GM23338 (cell line): ENCODE results near the gene FXYD2. TPM values are rescaled to one million over a fixed set of nuclear protein-coding genes. Genes with fewer than 3 reads are reported as not detected.

ENCODE experiments used
- ATAC-seq: fragments of 200-7000 bp; cut with Tn5 transposase; 3 replicates; pipeline ENCODE4 v1.9.1; 2020
- DNase-seq: peaks from one replicate; pipeline ENCODE4 v3.0.0-alpha.2; 2015; ENCODE audit warnings: low spot score
- H2AFZ ChIP-seq: fragments of 200-600 bp; sonication (generic); 2 replicates; pipeline ENCODE4 v1.8.0; 2016; ENCODE audit warnings: antibody characterized with exemption, mild to moderate bottlenecking, moderate library complexity
- H3F3A ChIP-seq: fragments of 200-600 bp; sonication (generic); replicated peaks from 2 replicates; pipeline ENCODE4 v1.8.0; 2017; ENCODE audit warnings: antibody characterized with exemption, mixed run types, low read depth
- H3K27ac ChIP-seq: fragments of 200-600 bp; sonication (generic); 2 replicates; pipeline ENCODE4 v1.6.1; 2016; ENCODE audit warnings: low read depth
- H3K27me3 ChIP-seq: fragments of 200-600 bp; sonication (generic); 2 replicates; pipeline ENCODE4 v1.8.0; 2016; ENCODE audit warnings: mild to moderate bottlenecking, mixed run types, moderate library complexity; ENCODE audit not compliant: insufficient read depth
- H3K36me3 ChIP-seq: fragments of 200-600 bp; sonication (generic); 2 replicates; pipeline ENCODE4 v1.8.0; 2016; ENCODE audit warnings: mild to moderate bottlenecking; ENCODE audit not compliant: insufficient read depth
- H3K4me1 ChIP-seq: fragments of 200-600 bp; sonication (generic); 2 replicates; pipeline ENCODE4 v1.8.0; 2016; ENCODE audit warnings: mild to moderate bottlenecking, moderate library complexity; ENCODE audit not compliant: insufficient read depth
- H3K4me2 ChIP-seq: fragments of 200-600 bp; sonication (generic); 2 replicates; pipeline ENCODE4 v1.7.1; 2017; ENCODE audit warnings: mixed run types
- H3K4me3 ChIP-seq: fragments of 200-600 bp; sonication (generic); 2 replicates; pipeline ENCODE4 v1.6.1; 2016; ENCODE audit warnings: mixed run types
- H3K79me2 ChIP-seq: fragments of 200-600 bp; sonication (generic); replicated peaks from 2 replicates; pipeline ENCODE4 v1.8.0; 2017; ENCODE audit warnings: mild to moderate bottlenecking; ENCODE audit not compliant: insufficient read depth
- H3K9me2 ChIP-seq: fragments of 200-600 bp; sonication (generic); 2 replicates; pipeline ENCODE4 v1.8.0; 2017; ENCODE audit not compliant: insufficient read depth
- H4K20me1 ChIP-seq: fragments of 200-600 bp; sonication (generic); replicated peaks from 2 replicates; pipeline ENCODE4 v1.8.0; 2017; ENCODE audit warnings: mild to moderate bottlenecking; ENCODE audit not compliant: insufficient read depth
- H3K27ac Mint-ChIP-seq: 2 replicates; pipeline ENCODE4 v1.8.0; 2020; ENCODE audit warnings: inconsistent platforms, mild to moderate bottlenecking, moderate library complexity, mixed read lengths
- H3K27me3 Mint-ChIP-seq: 3 replicates; pipeline ENCODE4 v1.8.0; 2022; ENCODE audit warnings: low read depth, mild to moderate bottlenecking, moderate library complexity, mixed read lengths, inconsistent platforms; ENCODE audit not compliant: insufficient read depth, poor library complexity
- H3K36me3 Mint-ChIP-seq: 3 replicates; pipeline ENCODE4 v1.8.0; 2021; ENCODE audit warnings: low read depth, mild to moderate bottlenecking, inconsistent platforms, moderate library complexity, mixed read lengths
- H3K4me1 Mint-ChIP-seq: 3 replicates; pipeline ENCODE4 v1.8.0; 2020; ENCODE audit warnings: mild to moderate bottlenecking, inconsistent platforms, mixed read lengths
- H3K4me3 Mint-ChIP-seq: 3 replicates; pipeline ENCODE4 v1.8.0; 2021; ENCODE audit warnings: moderate library complexity, mild to moderate bottlenecking, inconsistent platforms, mixed read lengths
- H3K9me3 Mint-ChIP-seq: 3 replicates; pipeline ENCODE4 v1.8.0; 2020; ENCODE audit warnings: moderate library complexity, mild to moderate bottlenecking, inconsistent platforms, mixed read lengths
- JUNB ChIP-seq: IDR thresholded peaks from one replicate; pipeline ENCODE4 v1.6.1; 2016; ENCODE audit warnings: antibody characterized with exemption; ENCODE audit not compliant: unreplicated experiment
- POLR2AphosphoS5 ChIP-seq: IDR thresholded peaks from 2 replicates; pipeline ENCODE4 v1.6.1; 2016; ENCODE audit warnings: antibody characterized with exemption, low read depth
- STAT1 ChIP-seq: IDR thresholded peaks from one replicate; pipeline ENCODE4 v1.6.1; 2016; ENCODE audit warnings: antibody characterized with exemption; ENCODE audit not compliant: unreplicated experiment
- ZNF114 ChIP-seq: fragments of 250-450 bp; sonication (Bioruptor Pico); IDR thresholded peaks from 2 replicates; pipeline ENCODE4 v1.5.0; 2020; ENCODE audit warnings: mild to moderate bottlenecking, moderate library complexity
- polyA plus RNA-seq: library from polyadenylated mRNA; unstranded; fragments of >200 nt; fragmentation: Nextera tagmentation; extraction: Ambion mirVana; gene quantifications from 2 replicates; pipeline ENCODE4 v1.2.1, GENCODE V29; 2016
- total RNA-seq: library from RNA; depleted of rRNA; stranded (reverse); fragments of >200 nt; shearing (Covaris generic); gene quantifications from 2 replicates; pipeline ENCODE4 v1.2.3, GENCODE V29; 2014
- TF ChIP-seq, protein P1 (sequence below), 2 experiments: fragments of 200-600 bp in 1 of 2; sonication (generic) in 1 of 2; conservative IDR thresholded peaks; 2 replicates each; pipeline versions ENCODE4 v1.5.1 to v1.6.1; 2016 to 2017; ENCODE audit warnings: antibody characterized with exemption in 2 of 2, low read depth in 2 of 2, mild to moderate bottlenecking in 2 of 2, moderate library complexity in 1 of 2

FXYD2 gene
- total and polyA plus RNA-seq, 2 experiments from 2014 or later: 0.59 to 1.4 TPM

DNA sequence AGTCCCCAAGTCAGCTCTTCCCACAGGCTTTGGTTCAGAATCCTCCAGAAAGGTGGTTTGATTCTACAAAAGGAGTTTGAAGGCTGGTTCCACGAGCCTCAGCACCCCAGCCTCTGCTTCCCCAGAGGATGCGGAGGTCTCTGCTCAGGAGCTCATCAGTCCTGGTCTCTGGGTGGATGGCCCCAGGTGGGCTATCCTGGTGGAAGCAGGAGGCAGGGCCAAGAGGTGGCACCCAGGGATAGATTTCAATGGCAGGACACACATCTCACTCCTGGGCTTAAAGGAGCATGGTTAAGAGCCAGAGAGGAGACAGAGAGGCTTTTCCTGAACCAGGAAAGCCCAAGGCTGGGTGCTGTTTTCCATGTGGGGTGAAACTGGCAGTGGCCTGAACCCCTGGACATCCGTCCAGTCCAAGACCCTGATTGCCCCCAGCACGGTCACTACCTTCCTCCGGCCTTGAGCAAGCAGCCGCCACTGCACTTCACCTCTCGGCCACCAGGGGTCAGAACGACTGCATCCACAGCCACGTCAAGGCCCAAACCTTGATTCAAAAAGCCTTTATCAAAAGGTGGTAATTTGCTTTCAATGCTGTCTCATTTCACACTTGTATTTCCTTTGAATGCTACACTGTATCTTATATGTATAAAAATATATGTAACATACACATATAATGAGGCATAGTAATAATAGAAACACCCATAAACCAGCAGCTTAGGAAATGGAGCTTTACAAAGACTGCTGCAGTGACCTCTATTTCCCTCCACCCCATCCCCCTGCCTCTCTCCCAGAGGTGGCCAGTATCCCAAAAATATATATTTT is 19.3 kb upstream of the FXYD2 start:
- no peaks in the 10 kb centered on the region for H3K27me3 ChIP-seq
- H3K9me3 Mint-ChIP-seq: no peaks in the 10 kb centered on the region
- H3K36me3 Mint-ChIP-seq: no peaks in the 10 kb centered on the region; the same call in 2 of the 3 replicates
- ATAC-seq (peak; percentile 87), DNase-seq (peak; percentile 83)
- H4K20me1 ChIP-seq: no peaks in the 10 kb centered on the region
- no peaks in the 10 kb centered on the region for H3K36me3 ChIP-seq
- H3F3A ChIP-seq: no peaks in the 10 kb centered on the region
- no peak overlapping the region for H3K4me3 Mint-ChIP-seq
- no peaks in the 10 kb centered on the region; the same call in 2 of the 3 replicates for H3K4me1 Mint-ChIP-seq
- no peaks in the 10 kb centered on the region for H3K4me1 ChIP-seq
- no peaks in the 10 kb centered on the region for H3K79me2 ChIP-seq
- no peak overlapping the region for H2AFZ ChIP-seq
- H3K4me3 ChIP-seq: no peak overlapping the region
- no peak overlapping the region for H3K27ac ChIP-seq
- no peaks in the 10 kb centered on the region for H3K9me2 ChIP-seq
- no peak for TF ChIP-seq ZNF114 (CRISPR knock-in tag)
- TF ChIP-seq, protein P1, sequence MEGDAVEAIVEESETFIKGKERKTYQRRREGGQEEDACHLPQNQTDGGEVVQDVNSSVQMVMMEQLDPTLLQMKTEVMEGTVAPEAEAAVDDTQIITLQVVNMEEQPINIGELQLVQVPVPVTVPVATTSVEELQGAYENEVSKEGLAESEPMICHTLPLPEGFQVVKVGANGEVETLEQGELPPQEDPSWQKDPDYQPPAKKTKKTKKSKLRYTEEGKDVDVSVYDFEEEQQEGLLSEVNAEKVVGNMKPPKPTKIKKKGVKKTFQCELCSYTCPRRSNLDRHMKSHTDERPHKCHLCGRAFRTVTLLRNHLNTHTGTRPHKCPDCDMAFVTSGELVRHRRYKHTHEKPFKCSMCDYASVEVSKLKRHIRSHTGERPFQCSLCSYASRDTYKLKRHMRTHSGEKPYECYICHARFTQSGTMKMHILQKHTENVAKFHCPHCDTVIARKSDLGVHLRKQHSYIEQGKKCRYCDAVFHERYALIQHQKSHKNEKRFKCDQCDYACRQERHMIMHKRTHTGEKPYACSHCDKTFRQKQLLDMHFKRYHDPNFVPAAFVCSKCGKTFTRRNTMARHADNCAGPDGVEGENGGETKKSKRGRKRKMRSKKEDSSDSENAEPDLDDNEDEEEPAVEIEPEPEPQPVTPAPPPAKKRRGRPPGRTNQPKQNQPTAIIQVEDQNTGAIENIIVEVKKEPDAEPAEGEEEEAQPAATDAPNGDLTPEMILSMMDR (conservative IDR thresholded peaks at IDR 0.05; ENCODE audit: low read depth in 2 of 2): peak; percentile 94 to 99
- no peak overlapping the region for H3K27ac Mint-ChIP-seq
- H3K4me2 ChIP-seq: no peak overlapping the region
- H3K27me3 Mint-ChIP-seq: no peaks in the 10 kb centered on the region

DNA sequence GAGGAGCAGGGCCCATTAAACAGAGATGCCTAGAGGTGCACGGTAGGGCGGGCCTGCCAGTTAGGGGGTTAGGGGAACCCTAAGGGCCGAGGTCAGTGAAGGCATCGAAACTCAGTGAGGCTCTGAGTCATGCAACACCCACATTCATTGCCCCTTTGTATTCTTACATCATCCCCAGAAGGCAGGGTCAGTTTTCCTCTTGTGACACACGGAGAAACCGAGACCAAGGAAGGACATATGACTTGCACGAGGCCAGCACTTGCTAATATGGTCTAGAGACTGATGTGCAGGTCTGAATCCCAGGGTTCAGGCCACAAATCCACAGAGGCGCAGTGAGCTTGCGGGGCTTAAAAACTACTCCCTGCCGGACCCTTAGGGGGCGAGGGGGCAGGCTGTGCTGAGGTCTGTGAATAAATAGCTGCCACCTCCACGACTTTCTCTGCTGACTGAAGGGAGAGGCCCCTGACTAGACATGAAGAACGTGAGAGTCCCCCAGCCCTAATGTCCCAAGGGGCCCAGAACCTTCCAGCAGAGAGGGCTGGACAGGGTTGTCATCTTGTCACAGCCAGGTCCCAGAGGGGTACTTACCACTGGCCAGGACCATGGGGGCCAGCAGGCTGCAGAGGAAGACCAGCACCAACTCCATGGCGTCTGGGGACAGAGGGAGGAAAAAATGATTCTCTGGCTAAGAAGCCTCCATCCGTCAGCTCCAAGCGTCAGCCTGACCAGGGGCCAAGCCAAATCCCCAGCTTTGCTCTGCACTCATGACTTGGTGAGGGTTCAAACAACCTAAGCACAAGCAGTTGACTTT is 17.8 kb upstream of the FXYD2 start:
- Histone ChIP-seq H4K20me1 (no peaks in the 10 kb centered on the region), H3K4me2 (no peak overlapping the region), H3K36me3 (no peaks in the 10 kb centered on the region), H3K9me2 (no peaks in the 10 kb centered on the region), H3K79me2 (no peaks in the 10 kb centered on the region), H3K4me3 (no peak overlapping the region), H3F3A (no peaks in the 10 kb centered on the region), H2AFZ (no peak overlapping the region), H3K27me3 (no peaks in the 10 kb centered on the region), H3K4me1 (no peaks in the 10 kb centered on the region), H3K27ac (no peak overlapping the region)
- TF ChIP-seq POLR2AphosphoS5 (no peak), STAT1 (no peak)
- H3K36me3 Mint-ChIP-seq: no peaks in the 10 kb centered on the region
- H3K27me3 Mint-ChIP-seq: no peaks in the 10 kb centered on the region
- H3K27ac Mint-ChIP-seq: peak overlapping the region; percentile 44; the same call in 1 of the 2 replicates
- peaks cover 13% of the 10 kb centered on the region for H3K4me1 Mint-ChIP-seq
- H3K4me3 Mint-ChIP-seq: no peak overlapping the region
- DNase-seq (no peak), ATAC-seq (no peak)
- H3K9me3 Mint-ChIP-seq: no peaks in the 10 kb centered on the region

DNA sequence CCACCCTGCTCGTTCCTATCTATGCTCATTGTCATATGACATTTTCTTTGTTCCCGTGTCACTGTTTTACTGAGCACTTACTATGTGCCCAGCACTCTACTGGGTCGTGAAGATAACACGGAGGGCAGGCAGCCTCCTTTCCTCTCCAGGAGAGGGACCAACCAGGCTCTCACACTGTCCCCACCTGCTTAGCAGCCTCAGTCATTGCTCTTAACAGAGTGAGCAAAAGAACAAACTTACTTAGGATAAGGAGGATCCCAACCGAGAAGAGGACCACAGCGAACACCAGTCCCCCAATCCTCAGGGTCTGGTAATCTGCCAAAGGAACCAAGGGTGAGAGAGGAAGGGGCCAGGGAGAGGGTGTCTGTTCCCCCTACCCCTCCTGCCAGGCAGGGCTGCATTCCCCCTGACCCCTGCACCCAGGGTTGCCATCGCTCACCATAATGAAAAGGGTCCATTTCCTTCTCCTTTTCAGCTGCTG is 17.0 kb upstream of the FXYD2 start:
- Histone ChIP-seq H3F3A (no peaks in the 10 kb centered on the region), H3K79me2 (no peaks in the 10 kb centered on the region), H3K4me3 (no peak overlapping the region), H2AFZ (no peak overlapping the region), H3K9me2 (no peaks in the 10 kb centered on the region), H4K20me1 (no peaks in the 10 kb centered on the region), H3K27me3 (no peaks in the 10 kb centered on the region), H3K36me3 (no peaks in the 10 kb centered on the region), H3K27ac (no peak overlapping the region), H3K4me2 (no peak overlapping the region), H3K4me1 (no peaks in the 10 kb centered on the region)
- TF ChIP-seq JUNB: no peak
- Mint-ChIP-seq H3K36me3 (no peaks in the 10 kb centered on the region), H3K4me3 (no peak overlapping the region), H3K4me1 (peaks cover 13% of the 10 kb centered on the region), H3K27me3 (no peaks in the 10 kb centered on the region), H3K27ac (0 out of 2 replicates have a peak overlapping the region, but pooled peaks have one; percentile 44), H3K9me3 (no peaks in the 10 kb centered on the region)
- DNase-seq (no peak), ATAC-seq (no peak)
